SU-DHL-6 (cell line): Measurements from ENCODE around the gene PDGFC.

Experiments
- H2AFZ ChIP-seq: fragments of 200-600 bp; sonication (generic); 2 replicates; pipeline ENCODE4 v1.6.1; 2014; ENCODE audit warnings: low read depth, mild to moderate bottlenecking, moderate library complexity, mixed read lengths, antibody characterized with exemption, low read length; ENCODE audit not compliant: severe bottlenecking
- H3F3A ChIP-seq: fragments of 200-600 bp; shearing (Covaris generic); 2 replicates; pipeline ENCODE4 v1.6.0; 2016; ENCODE audit warnings: antibody characterized with exemption, mild to moderate bottlenecking; ENCODE audit not compliant: insufficient read depth
- H3K27ac ChIP-seq: fragments of 200-600 bp; sonication (generic); 2 replicates; pipeline ENCODE4 v1.5.1; 2016; ENCODE audit warnings: low read depth, mild to moderate bottlenecking, low read length, moderate library complexity, mixed read lengths
- H3K27me3 ChIP-seq: fragments of 200-600 bp; sonication (generic), shearing (Covaris generic); 2 replicates; pipeline ENCODE4 v1.6.0; 2014; ENCODE audit warnings: mild to moderate bottlenecking, low read length
- H3K36me3 ChIP-seq: fragments of 200-600 bp; sonication (generic); 2 replicates; pipeline ENCODE4 v1.6.1; 2014; ENCODE audit warnings: mild to moderate bottlenecking, low read length, mixed read lengths
- H3K4me2 ChIP-seq: fragments of 300-600, 200-600 bp; shearing (Covaris generic), sonication (generic); 2 replicates; pipeline ENCODE4 v1.6.0; 2014; ENCODE audit warnings: low read length, low read depth, mild to moderate bottlenecking; ENCODE audit not compliant: poor library complexity, severe bottlenecking
- H3K4me3 ChIP-seq: fragments of 200-600 bp; sonication (generic); 2 replicates; pipeline ENCODE4 v1.5.1; 2014; ENCODE audit warnings: antibody characterized with exemption, low read length, mild to moderate bottlenecking, mixed read lengths; ENCODE audit not compliant: insufficient read depth, poor library complexity, severe bottlenecking
- H3K79me2 ChIP-seq: fragments of 200-600 bp; sonication (generic); 2 replicates; pipeline ENCODE4 v1.6.1; 2014; ENCODE audit warnings: mild to moderate bottlenecking, low read length, moderate library complexity; ENCODE audit not compliant: insufficient read depth
- H3K9ac ChIP-seq: fragments of 200-600 bp; sonication (generic); 2 replicates; pipeline ENCODE4 v1.7.0; 2014; ENCODE audit warnings: mild to moderate bottlenecking, low read length
- H3K9me2 ChIP-seq: fragments of 200-600 bp; sonication (generic); replicated peaks from 2 replicates; pipeline ENCODE4 v1.6.1; 2014; ENCODE audit warnings: low read length; ENCODE audit not compliant: insufficient read depth
- H3K9me3 ChIP-seq: fragments of 200-600 bp; sonication (generic); 2 replicates; pipeline ENCODE4 v1.6.1; 2014; ENCODE audit warnings: low read length, mixed read lengths; ENCODE audit not compliant: insufficient read depth
- H4K20me1 ChIP-seq: fragments of 200-600 bp; sonication (generic); 2 replicates; pipeline ENCODE4 v1.6.1; 2014; ENCODE audit warnings: low read depth, mild to moderate bottlenecking, antibody characterized with exemption, low read length, moderate library complexity, mixed read lengths
- EZH2phosphoT487 ChIP-seq: fragments of 200-600 bp; sonication (generic), shearing (Covaris generic); conservative IDR thresholded peaks from 2 replicates; pipeline ENCODE4 v1.6.1; 2018; ENCODE audit warnings: mild to moderate bottlenecking, antibody characterized with exemption, low read length, moderate library complexity, mixed read lengths
- TF ChIP-seq, protein P1 (sequence below): fragments of 200-600 bp; sonication (generic); IDR thresholded peaks from one replicate; pipeline ENCODE4 v1.5.1; 2017; ENCODE audit warnings: antibody characterized with exemption, mild to moderate bottlenecking, low read length, moderate library complexity; ENCODE audit not compliant: insufficient read depth, poor library complexity, severe bottlenecking

The PDGFC gene

DNA sequence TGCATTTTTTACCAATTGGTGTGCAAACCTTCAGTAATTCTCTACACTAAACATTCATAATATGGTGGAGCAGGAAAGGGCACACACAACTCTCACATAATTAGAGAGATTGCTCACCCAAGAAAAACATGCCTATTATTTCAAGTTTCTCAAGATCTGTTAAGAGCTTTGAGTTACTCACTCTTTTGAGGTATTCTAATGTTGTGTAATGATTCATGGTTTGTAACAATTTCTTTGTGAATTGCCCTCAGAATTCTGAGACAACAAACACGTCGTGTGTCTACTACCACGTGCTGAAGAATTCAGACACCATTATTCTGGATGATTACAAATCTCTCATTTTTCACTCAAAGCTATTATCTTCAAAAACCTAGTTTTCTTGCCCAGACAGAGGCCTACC is 82.8 kb downstream of the PDGFC start:
- no peaks in the 10 kb centered on the region for H3K79me2 ChIP-seq
- H3K9ac ChIP-seq = no peak overlapping the region
- H3K4me3 ChIP-seq = no peak overlapping the region
- H3K27ac ChIP-seq = no peak overlapping the region
- no peaks in the 10 kb centered on the region for H4K20me1 ChIP-seq
- no peaks in the 10 kb centered on the region for H3K36me3 ChIP-seq
- no peak for TF ChIP-seq EZH2phosphoT487
- TF ChIP-seq, protein P1, sequence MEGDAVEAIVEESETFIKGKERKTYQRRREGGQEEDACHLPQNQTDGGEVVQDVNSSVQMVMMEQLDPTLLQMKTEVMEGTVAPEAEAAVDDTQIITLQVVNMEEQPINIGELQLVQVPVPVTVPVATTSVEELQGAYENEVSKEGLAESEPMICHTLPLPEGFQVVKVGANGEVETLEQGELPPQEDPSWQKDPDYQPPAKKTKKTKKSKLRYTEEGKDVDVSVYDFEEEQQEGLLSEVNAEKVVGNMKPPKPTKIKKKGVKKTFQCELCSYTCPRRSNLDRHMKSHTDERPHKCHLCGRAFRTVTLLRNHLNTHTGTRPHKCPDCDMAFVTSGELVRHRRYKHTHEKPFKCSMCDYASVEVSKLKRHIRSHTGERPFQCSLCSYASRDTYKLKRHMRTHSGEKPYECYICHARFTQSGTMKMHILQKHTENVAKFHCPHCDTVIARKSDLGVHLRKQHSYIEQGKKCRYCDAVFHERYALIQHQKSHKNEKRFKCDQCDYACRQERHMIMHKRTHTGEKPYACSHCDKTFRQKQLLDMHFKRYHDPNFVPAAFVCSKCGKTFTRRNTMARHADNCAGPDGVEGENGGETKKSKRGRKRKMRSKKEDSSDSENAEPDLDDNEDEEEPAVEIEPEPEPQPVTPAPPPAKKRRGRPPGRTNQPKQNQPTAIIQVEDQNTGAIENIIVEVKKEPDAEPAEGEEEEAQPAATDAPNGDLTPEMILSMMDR = no peak
- no peaks in the 10 kb centered on the region for H3K27me3 ChIP-seq
- no peak overlapping the region for H2AFZ ChIP-seq
- no peak overlapping the region for H3K4me2 ChIP-seq
- H3K9me3 ChIP-seq = no peaks in the 10 kb centered on the region
- no peaks in the 10 kb centered on the region for H3F3A ChIP-seq
- H3K9me2 ChIP-seq = no peaks in the 10 kb centered on the region

GRCh38 chr4:156886481-156886880 is 85.1 kb downstream of the PDGFC start:
- no peaks in the 10 kb centered on the region for H3K27me3 ChIP-seq
- H3K36me3 ChIP-seq = no peaks in the 10 kb centered on the region
- no peaks in the 10 kb centered on the region for H3K9me2 ChIP-seq
- TF ChIP-seq EZH2phosphoT487 = no peak
- no peaks in the 10 kb centered on the region for H3K79me2 ChIP-seq
- no peak overlapping the region for H3K27ac ChIP-seq
- no peak overlapping the region for H3K9ac ChIP-seq
- no peaks in the 10 kb centered on the region for H3F3A ChIP-seq
- no peak overlapping the region for H2AFZ ChIP-seq
- H3K4me2 ChIP-seq = no peak overlapping the region
- no peaks in the 10 kb centered on the region for H4K20me1 ChIP-seq
- H3K4me3 ChIP-seq = no peak overlapping the region
- no peaks in the 10 kb centered on the region for H3K9me3 ChIP-seq

DNA sequence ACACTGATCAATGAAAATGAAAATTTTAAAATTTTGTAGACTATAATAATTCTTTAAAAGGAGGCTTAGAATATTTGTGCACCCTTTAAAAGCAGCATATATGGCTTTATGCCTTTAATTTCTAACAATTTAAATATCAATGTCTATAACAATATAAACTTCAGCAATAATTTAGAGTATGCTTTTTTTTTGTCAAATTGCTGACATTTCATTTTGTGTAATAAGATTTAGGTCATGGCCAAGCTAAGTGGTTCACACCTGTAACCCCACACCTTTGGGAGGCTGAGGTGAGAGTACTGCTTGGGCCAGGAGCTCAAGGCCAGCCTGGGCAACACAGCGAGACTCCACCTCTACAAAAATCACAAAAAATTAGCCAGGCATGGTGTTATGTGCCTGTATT is 86.2 kb downstream of the PDGFC start:
- H3K9me3 ChIP-seq = no peaks in the 10 kb centered on the region
- no peak overlapping the region for H2AFZ ChIP-seq
- H3K9ac ChIP-seq = no peak overlapping the region
- no peaks in the 10 kb centered on the region for H3K9me2 ChIP-seq
- H3K79me2 ChIP-seq = no peaks in the 10 kb centered on the region
- no peaks in the 10 kb centered on the region for H4K20me1 ChIP-seq
- H3K36me3 ChIP-seq = no peaks in the 10 kb centered on the region
- H3K27ac ChIP-seq = no peak overlapping the region
- TF ChIP-seq, protein P1 = no peak
- TF ChIP-seq EZH2phosphoT487 = no peak
- H3K4me2 ChIP-seq = no peak overlapping the region
- no peak overlapping the region for H3K4me3 ChIP-seq
- no peaks in the 10 kb centered on the region for H3F3A ChIP-seq
- H3K27me3 ChIP-seq = no peaks in the 10 kb centered on the region

DNA sequence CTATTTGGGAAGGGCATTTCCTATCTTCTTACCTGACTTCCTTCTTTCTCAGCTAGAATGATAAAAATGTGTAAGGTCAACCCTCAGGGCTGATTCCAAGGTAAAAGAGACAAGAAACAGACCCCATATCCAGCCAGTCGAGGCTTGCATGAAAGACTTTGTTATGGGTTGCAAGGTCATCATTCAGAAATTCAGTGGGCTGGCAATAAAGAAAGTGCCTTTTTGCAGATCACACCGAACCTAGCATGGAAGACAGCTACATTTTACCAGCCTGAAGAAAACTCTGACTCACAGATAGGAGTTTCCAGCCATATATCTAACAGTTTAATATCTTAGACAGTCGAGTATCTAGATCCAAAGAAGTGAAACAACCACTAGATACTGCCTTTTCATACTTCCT is 87.4 kb downstream of the PDGFC start:
- H3F3A ChIP-seq = no peaks in the 10 kb centered on the region
- no peaks in the 10 kb centered on the region for H3K36me3 ChIP-seq
- no peak overlapping the region for H3K4me2 ChIP-seq
- H3K79me2 ChIP-seq = no peaks in the 10 kb centered on the region
- no peaks in the 10 kb centered on the region for H3K9me3 ChIP-seq
- H3K4me3 ChIP-seq = no peak overlapping the region
- no peak overlapping the region for H3K9ac ChIP-seq
- no peaks in the 10 kb centered on the region for H3K9me2 ChIP-seq
- no peaks in the 10 kb centered on the region for H4K20me1 ChIP-seq
- no peak overlapping the region for H3K27ac ChIP-seq
- no peak overlapping the region for H2AFZ ChIP-seq
- TF ChIP-seq, protein P1 = no peak
- no peaks in the 10 kb centered on the region for H3K27me3 ChIP-seq
